ENCODE data around the gene ATIC.

ATIC gene

GRCh38 chr2:215363039-215363438, 51.2 kb downstream of the ATIC start:
- no peak for DNase-seq
- H3K4me3 Mint-ChIP-seq = no peak overlapping the region

GRCh38 chr2:215363461-215364156, 51.8 kb downstream of the ATIC start:
- H3K27ac Mint-ChIP-seq = no peak overlapping the region
- H3K9me3 Mint-ChIP-seq = no peaks in the 10 kb centered on the region
- no peaks in the 10 kb centered on the region for H3K4me1 Mint-ChIP-seq
- DNase-seq (no peak), ATAC-seq (no peak)
- no peaks in the 10 kb centered on the region for H3K27me3 Mint-ChIP-seq
- H3K4me3 Mint-ChIP-seq = no peak overlapping the region

More at GRCh38 chr2:215363039-215363438, 51.2 kb downstream of the ATIC start:
- H3K27ac Mint-ChIP-seq = no peak overlapping the region
- no peak for ATAC-seq
- no peaks in the 10 kb centered on the region for H3K27me3 Mint-ChIP-seq
- H3K4me1 Mint-ChIP-seq = no peaks in the 10 kb centered on the region
- no peaks in the 10 kb centered on the region for H3K9me3 Mint-ChIP-seq

- no peaks in the 10 kb centered on the region for H3K9me3 Mint-ChIP-seq
- H3K27me3 Mint-ChIP-seq = no peaks in the 10 kb centered on the region
- ATAC-seq (no peak), DNase-seq (no peak)
- no peak overlapping the region for H3K27ac Mint-ChIP-seq
- no peak overlapping the region for H3K4me3 Mint-ChIP-seq
- H3K4me1 Mint-ChIP-seq = no peaks in the 10 kb centered on the region
Measured at GRCh38 chr2:215364157-215365155, 52.6 kb downstream of the ATIC start.

GRCh38 chr2:215365184-215365658, 53.4 kb downstream of the ATIC start:
- no peak overlapping the region for H3K4me3 Mint-ChIP-seq
- ATAC-seq = no peak
- DNase-seq = no peak
- no peak overlapping the region for H3K27ac Mint-ChIP-seq
- H3K27me3 Mint-ChIP-seq = no peaks in the 10 kb centered on the region
- H3K9me3 Mint-ChIP-seq = no peaks in the 10 kb centered on the region
- H3K4me1 Mint-ChIP-seq = no peaks in the 10 kb centered on the region

GRCh38 chr2:215366440-215367032, 54.7 kb downstream of the ATIC start:
- DNase-seq = no peak
- no peaks in the 10 kb centered on the region for H3K4me1 Mint-ChIP-seq
- H3K27ac Mint-ChIP-seq = no peak overlapping the region
- H3K27me3 Mint-ChIP-seq = no peaks in the 10 kb centered on the region
- no peak overlapping the region for H3K4me3 Mint-ChIP-seq
- H3K9me3 Mint-ChIP-seq = no peaks in the 10 kb centered on the region
- no peak for ATAC-seq

- no peaks in the 10 kb centered on the region for H3K9me3 Mint-ChIP-seq
- no peak overlapping the region for H3K27ac Mint-ChIP-seq
- no peak overlapping the region for H3K4me3 Mint-ChIP-seq
- no peaks in the 10 kb centered on the region for H3K27me3 Mint-ChIP-seq
- no peak for DNase-seq
- no peak for ATAC-seq
- no peaks in the 10 kb centered on the region for H3K4me1 Mint-ChIP-seq
Measured at GRCh38 chr2:215367662-215368492, 56.0 kb downstream of the ATIC start.

GRCh38 chr2:215368493-215368809, 56.6 kb downstream of the ATIC start:
- Mint-ChIP-seq H3K4me1 (no peaks in the 10 kb centered on the region), H3K9me3 (no peaks in the 10 kb centered on the region), H3K27ac (no peak overlapping the region), H3K27me3 (no peaks in the 10 kb centered on the region), H3K4me3 (no peak overlapping the region)
- DNase-seq (no peak), ATAC-seq (no peak)

- DNase-seq (no peak), ATAC-seq (no peak)
- Mint-ChIP-seq H3K27ac (no peak overlapping the region), H3K4me3 (no peak overlapping the region), H3K9me3 (peaks cover 0 to 2% of the 10 kb centered on the region in 2 donors), H3K4me1 (no peaks in the 10 kb centered on the region), H3K27me3 (no peaks in the 10 kb centered on the region)
Measured at GRCh38 chr2:215369181-215369760, 57.4 kb downstream of the ATIC start.

GRCh38 chr2:215370112-215370965, 58.5 kb downstream of the ATIC start:
- no peak for DNase-seq
- Mint-ChIP-seq H3K4me3 (no peak overlapping the region), H3K4me1 (no peaks in the 10 kb centered on the region), H3K9me3 (peaks cover 0 to 9% of the 10 kb centered on the region in 2 donors), H3K27me3 (no peaks in the 10 kb centered on the region), H3K27ac (no peak overlapping the region)
- no peak for ATAC-seq

- Mint-ChIP-seq H3K4me1 (no peaks in the 10 kb centered on the region), H3K27me3 (no peaks in the 10 kb centered on the region), H3K27ac (peak overlapping the region in 1 of 2 donors; percentile 61), H3K9me3 (peaks cover 0 to 9% of the 10 kb centered on the region in 2 donors), H3K4me3 (no peak overlapping the region)
- ATAC-seq (no peak), DNase-seq (no peak)
Measured at GRCh38 chr2:215371915-215372897, 60.3 kb downstream of the ATIC start.

- H3K27me3 Mint-ChIP-seq = no peaks in the 10 kb centered on the region
- ATAC-seq (no peak), DNase-seq (no peak)
- H3K4me1 Mint-ChIP-seq = no peaks in the 10 kb centered on the region
- H3K27ac Mint-ChIP-seq = no peak overlapping the region
- H3K4me3 Mint-ChIP-seq = no peak overlapping the region
- H3K9me3 Mint-ChIP-seq = peaks cover 0 to 9% of the 10 kb centered on the region in 2 donors
Measured at GRCh38 chr2:215372968-215373649, 61.2 kb downstream of the ATIC start.

- Mint-ChIP-seq H3K27ac (no peak overlapping the region), H3K4me1 (no peaks in the 10 kb centered on the region), H3K4me3 (no peak overlapping the region), H3K27me3 (no peaks in the 10 kb centered on the region), H3K9me3 (peaks cover 0 to 9% of the 10 kb centered on the region in 2 donors)
- DNase-seq (no peak), ATAC-seq (no peak)
Measured at GRCh38 chr2:215374002-215374401, 62.1 kb downstream of the ATIC start.

All from stimulated activated naive CD8-positive, alpha-beta T cell treated with anti-CD3 and anti-CD28 coated beads, Interleukin-15, amount 100 ng/mL, for 72 hours (primary cell).